ENCODE measurements around the gene TSGA10IP. TPM values are rescaled to one million over a fixed set of nuclear protein-coding genes. Genes with fewer than 3 reads are reported as not detected.

The TSGA10IP gene
- total and polyA plus RNA-seq, 4 donors = 0.07 to 0.34 (median 0.27) TPM

GRCh38 chr11:65928667-65929066 lies 16.6 kb upstream of the TSGA10IP start:
- WGBS, 2 donors = 39 to 56% methylated on average over 6 of the region's 6 CpGs
- no peak for ATAC-seq (ENCODE audit: insufficient read depth, low FRiP score)
- H3K27ac ChIP-seq (ENCODE audit: low read depth in 1 of 2, low read length in 1 of 2) = no peak overlapping the region

GRCh38 chr11:65931773-65932557 lies 13.3 kb upstream of the TSGA10IP start:
- TF ChIP-seq, protein P1, sequence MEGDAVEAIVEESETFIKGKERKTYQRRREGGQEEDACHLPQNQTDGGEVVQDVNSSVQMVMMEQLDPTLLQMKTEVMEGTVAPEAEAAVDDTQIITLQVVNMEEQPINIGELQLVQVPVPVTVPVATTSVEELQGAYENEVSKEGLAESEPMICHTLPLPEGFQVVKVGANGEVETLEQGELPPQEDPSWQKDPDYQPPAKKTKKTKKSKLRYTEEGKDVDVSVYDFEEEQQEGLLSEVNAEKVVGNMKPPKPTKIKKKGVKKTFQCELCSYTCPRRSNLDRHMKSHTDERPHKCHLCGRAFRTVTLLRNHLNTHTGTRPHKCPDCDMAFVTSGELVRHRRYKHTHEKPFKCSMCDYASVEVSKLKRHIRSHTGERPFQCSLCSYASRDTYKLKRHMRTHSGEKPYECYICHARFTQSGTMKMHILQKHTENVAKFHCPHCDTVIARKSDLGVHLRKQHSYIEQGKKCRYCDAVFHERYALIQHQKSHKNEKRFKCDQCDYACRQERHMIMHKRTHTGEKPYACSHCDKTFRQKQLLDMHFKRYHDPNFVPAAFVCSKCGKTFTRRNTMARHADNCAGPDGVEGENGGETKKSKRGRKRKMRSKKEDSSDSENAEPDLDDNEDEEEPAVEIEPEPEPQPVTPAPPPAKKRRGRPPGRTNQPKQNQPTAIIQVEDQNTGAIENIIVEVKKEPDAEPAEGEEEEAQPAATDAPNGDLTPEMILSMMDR (IDR thresholded peaks at IDR 0.05; ENCODE audit: control extremely low read depth, extremely low read depth) = no peak
- DNase-seq = no peak
- H3K27me3 ChIP-seq (ENCODE audit: control insufficient read depth in 3 of 3, insufficient read depth in 3 of 3, low read length in 2 of 3) = no peaks in the 10 kb centered on the region
- H3K9me3 ChIP-seq (ENCODE audit: control insufficient read depth in 4 of 4, insufficient read depth in 3 of 4, low read length in 3 of 4) = no peaks in the 10 kb centered on the region
- no peak overlapping the region for H3K9ac ChIP-seq (ENCODE audit: insufficient read depth in 1 of 2, low read length in 2 of 2)
- ATAC-seq (ENCODE audit: insufficient read depth, low FRiP score) = no peak
- WGBS, 2 donors = 56 to 67% methylated on average over 13 of the region's 13 CpGs
- no peaks in the 10 kb centered on the region for H3K36me3 ChIP-seq (ENCODE audit: control insufficient read depth in 4 of 4, insufficient read depth in 4 of 4, low read length in 4 of 4)
- H3K4me3 ChIP-seq = no peak overlapping the region
- no peak overlapping the region for H3K27ac ChIP-seq (ENCODE audit: low read depth in 1 of 2, low read length in 1 of 2)
- peaks cover 0 to 12% (median 0%) of the 10 kb centered on the region in 5 donors for H3K4me1 ChIP-seq (ENCODE audit: control insufficient read depth in 5 of 5, insufficient read depth in 5 of 5, low read length in 5 of 5)

More at GRCh38 chr11:65928667-65929066, 16.6 kb upstream of the TSGA10IP start:
- DNase-seq = no peak
- H3K36me3 ChIP-seq (ENCODE audit: control insufficient read depth in 4 of 4, insufficient read depth in 4 of 4, low read length in 4 of 4) = peaks cover 0 to 3% (median 1%) of the 10 kb centered on the region in 4 donors
- H3K27me3 ChIP-seq (ENCODE audit: control insufficient read depth in 3 of 3, insufficient read depth in 3 of 3, low read length in 2 of 3) = no peaks in the 10 kb centered on the region
- TF ChIP-seq, protein P1 (IDR thresholded peaks at IDR 0.05; ENCODE audit: control extremely low read depth, extremely low read depth) = no peak
- no peak overlapping the region for H3K4me3 ChIP-seq
- no peaks in the 10 kb centered on the region for H3K9me3 ChIP-seq (ENCODE audit: control insufficient read depth in 4 of 4, insufficient read depth in 3 of 4, low read length in 3 of 4)
- no peak overlapping the region for H3K9ac ChIP-seq (ENCODE audit: insufficient read depth in 1 of 2, low read length in 2 of 2)
- peaks cover 0 to 6% (median 0%) of the 10 kb centered on the region in 5 donors for H3K4me1 ChIP-seq (ENCODE audit: control insufficient read depth in 5 of 5, insufficient read depth in 5 of 5, low read length in 5 of 5)

DNA sequence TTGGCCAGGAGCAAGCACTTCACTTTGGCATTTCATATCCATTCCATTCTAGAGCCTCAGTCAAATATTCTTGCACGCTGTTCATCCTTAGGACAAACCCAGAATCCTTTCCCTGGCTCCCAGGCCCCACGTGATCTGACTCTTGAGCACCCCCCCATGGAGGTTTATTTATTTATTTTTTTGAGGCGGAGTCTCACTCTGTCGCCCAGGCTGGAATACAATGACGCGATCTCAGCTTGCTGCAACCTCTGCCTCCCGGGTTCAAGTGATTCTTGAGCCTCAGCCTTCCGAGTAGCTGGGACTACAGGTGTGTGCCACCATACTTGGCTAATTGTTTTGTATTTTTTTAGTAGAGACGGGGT lies 12.7 kb upstream of the TSGA10IP start:
- H3K9ac ChIP-seq (ENCODE audit: insufficient read depth in 1 of 2, low read length in 2 of 2) = no peak overlapping the region
- H3K9me3 ChIP-seq (ENCODE audit: control insufficient read depth in 4 of 4, insufficient read depth in 3 of 4, low read length in 3 of 4) = no peaks in the 10 kb centered on the region
- no peaks in the 10 kb centered on the region for H3K27me3 ChIP-seq (ENCODE audit: control insufficient read depth in 3 of 3, insufficient read depth in 3 of 3, low read length in 2 of 3)
- H3K36me3 ChIP-seq (ENCODE audit: control insufficient read depth in 4 of 4, insufficient read depth in 4 of 4, low read length in 4 of 4) = no peaks in the 10 kb centered on the region
- TF ChIP-seq, protein P1 (IDR thresholded peaks at IDR 0.05; ENCODE audit: control extremely low read depth, extremely low read depth) = no peak
- H3K27ac ChIP-seq (ENCODE audit: low read depth in 1 of 2, low read length in 1 of 2) = no peak overlapping the region
- H3K4me1 ChIP-seq (ENCODE audit: control insufficient read depth in 5 of 5, insufficient read depth in 5 of 5, low read length in 5 of 5) = peaks cover 0 to 12% (median 0%) of the 10 kb centered on the region in 5 donors
- DNase-seq (peak in 1 of 3 donors; percentile 45), ATAC-seq (ENCODE audit: insufficient read depth, low FRiP score) (no peak)
- WGBS, 2 donors = 38 to 56% methylated on average over 9 of the region's 9 CpGs
- H3K4me3 ChIP-seq = no peak overlapping the region

Data from lung (tissue), 12 donors.